Nephron (organoid): ENCODE measurements around the gene DOCK11.

Source experiments
- H3K27ac Mint-ChIP-seq, 3 experiments: 2 replicates each; pipeline ENCODE4 v1.8.0; 2020; ENCODE audit warnings: mixed read lengths in 3 of 3, mild to moderate bottlenecking in 2 of 3, moderate library complexity in 1 of 3
- H3K27me3 Mint-ChIP-seq: 2 replicates; pipeline ENCODE4 v1.8.0; 2021; ENCODE audit warnings: low read depth, mild to moderate bottlenecking, moderate library complexity, mixed read lengths
- H3K36me3 Mint-ChIP-seq: 2 replicates; pipeline ENCODE4 v1.8.0; 2020; ENCODE audit warnings: low read depth, mixed read lengths
- H3K4me1 Mint-ChIP-seq: 2 replicates; pipeline ENCODE4 v1.8.0; 2020; ENCODE audit warnings: mixed read lengths
- H3K4me3 Mint-ChIP-seq, 3 experiments: 2 replicates each; pipeline ENCODE4 v1.8.0; 2020; ENCODE audit warnings: mild to moderate bottlenecking in 3 of 3, mixed read lengths in 3 of 3, moderate library complexity in 2 of 3
- H3K9me3 Mint-ChIP-seq: 2 replicates; pipeline ENCODE4 v1.8.0; 2020; ENCODE audit warnings: mixed read lengths
- TF ChIP-seq, protein P1 (sequence below), 3 experiments: fragments of 200-600 bp; sonication (generic); IDR thresholded peaks; one replicate each; pipeline ENCODE4 v1.5.0; 2021; ENCODE audit warnings: antibody characterized with exemption in 3 of 3; ENCODE audit not compliant: unreplicated experiment in 3 of 3

The DOCK11 gene

GRCh38 chrX:118498351-118498750, 2.7 kb downstream of the DOCK11 start:
- H3K4me3 Mint-ChIP-seq: peak overlapping the region in 2 of 3 experiments; percentile 92 to 93
- TF ChIP-seq, protein P1, sequence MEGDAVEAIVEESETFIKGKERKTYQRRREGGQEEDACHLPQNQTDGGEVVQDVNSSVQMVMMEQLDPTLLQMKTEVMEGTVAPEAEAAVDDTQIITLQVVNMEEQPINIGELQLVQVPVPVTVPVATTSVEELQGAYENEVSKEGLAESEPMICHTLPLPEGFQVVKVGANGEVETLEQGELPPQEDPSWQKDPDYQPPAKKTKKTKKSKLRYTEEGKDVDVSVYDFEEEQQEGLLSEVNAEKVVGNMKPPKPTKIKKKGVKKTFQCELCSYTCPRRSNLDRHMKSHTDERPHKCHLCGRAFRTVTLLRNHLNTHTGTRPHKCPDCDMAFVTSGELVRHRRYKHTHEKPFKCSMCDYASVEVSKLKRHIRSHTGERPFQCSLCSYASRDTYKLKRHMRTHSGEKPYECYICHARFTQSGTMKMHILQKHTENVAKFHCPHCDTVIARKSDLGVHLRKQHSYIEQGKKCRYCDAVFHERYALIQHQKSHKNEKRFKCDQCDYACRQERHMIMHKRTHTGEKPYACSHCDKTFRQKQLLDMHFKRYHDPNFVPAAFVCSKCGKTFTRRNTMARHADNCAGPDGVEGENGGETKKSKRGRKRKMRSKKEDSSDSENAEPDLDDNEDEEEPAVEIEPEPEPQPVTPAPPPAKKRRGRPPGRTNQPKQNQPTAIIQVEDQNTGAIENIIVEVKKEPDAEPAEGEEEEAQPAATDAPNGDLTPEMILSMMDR (IDR thresholded peaks at IDR 0.05; ENCODE audit: unreplicated experiment in 3 of 3): no peak
- H3K27ac Mint-ChIP-seq: peak overlapping the region; percentile 33 to 79 (median 64)
- H3K9me3 Mint-ChIP-seq: peaks cover 2% of the 10 kb centered on the region
- H3K27me3 Mint-ChIP-seq: no peaks in the 10 kb centered on the region
- peaks cover 36% of the 10 kb centered on the region for H3K4me1 Mint-ChIP-seq
- no peaks in the 10 kb centered on the region for H3K36me3 Mint-ChIP-seq

GRCh38 chrX:118498755-118499154, 3.1 kb downstream of the DOCK11 start:
- no peaks in the 10 kb centered on the region for H3K36me3 Mint-ChIP-seq

GRCh38 chrX:118499295-118499694, 3.7 kb downstream of the DOCK11 start:
- Mint-ChIP-seq H3K27me3 (no peaks in the 10 kb centered on the region), H3K4me1 (peaks cover 36% of the 10 kb centered on the region), H3K36me3 (no peaks in the 10 kb centered on the region), H3K9me3 (peaks cover 2% of the 10 kb centered on the region), H3K4me3 (peak overlapping the region; percentile 56 to 93 (median 73)), H3K27ac (peak overlapping the region; percentile 79 to 91 (median 90))
- TF ChIP-seq, protein P1 (IDR thresholded peaks at IDR 0.05; ENCODE audit: unreplicated experiment in 3 of 3): no peak

More at GRCh38 chrX:118498755-118499154, 3.1 kb downstream of the DOCK11 start:
- TF ChIP-seq, protein P1 (IDR thresholded peaks at IDR 0.05; ENCODE audit: unreplicated experiment in 3 of 3): no peak
- Mint-ChIP-seq H3K4me1 (peaks cover 36% of the 10 kb centered on the region), H3K27ac (peak overlapping the region; percentile 79 to 91 (median 90)), H3K9me3 (peaks cover 2% of the 10 kb centered on the region), H3K27me3 (no peaks in the 10 kb centered on the region), H3K4me3 (peak overlapping the region; percentile 56 to 93 (median 92))

DNA sequence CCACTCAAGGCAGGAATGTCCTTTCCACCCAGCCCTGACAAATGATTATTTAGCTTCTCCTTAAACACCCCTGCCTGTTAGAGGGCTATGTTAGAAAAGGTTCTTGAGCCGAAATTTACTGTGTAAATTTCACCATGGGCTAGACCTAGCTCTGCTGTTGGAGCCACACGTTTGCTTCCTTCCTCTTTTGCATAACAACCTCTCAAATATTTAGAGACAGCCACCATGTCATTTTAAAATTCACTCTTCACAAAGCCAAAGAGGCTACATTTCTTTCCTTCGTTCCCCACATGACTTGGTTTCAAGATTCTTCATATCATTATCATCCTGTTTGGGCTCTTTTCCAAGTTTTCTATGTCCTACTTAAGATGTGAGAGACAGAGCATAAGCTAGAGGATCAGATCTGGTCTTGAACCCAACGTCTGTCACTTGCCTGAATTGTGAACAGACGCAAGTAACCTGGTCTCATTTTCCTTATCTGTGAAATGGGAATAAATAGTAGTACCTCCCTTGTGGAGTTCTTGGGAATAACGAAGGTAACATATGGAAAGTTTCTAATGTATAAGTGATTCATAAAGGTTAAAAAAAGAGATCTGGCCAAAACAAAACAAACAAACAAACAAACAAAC, 6.7 kb downstream of the DOCK11 start:
- TF ChIP-seq, protein P1 (IDR thresholded peaks at IDR 0.05; ENCODE audit: unreplicated experiment in 3 of 3): no peak
- H3K4me1 Mint-ChIP-seq: peaks cover 38% of the 10 kb centered on the region
- peak overlapping the region in 1 of 3 experiments; percentile 49 for H3K27ac Mint-ChIP-seq
- H3K4me3 Mint-ChIP-seq: no peak overlapping the region
- no peaks in the 10 kb centered on the region for H3K36me3 Mint-ChIP-seq
- H3K27me3 Mint-ChIP-seq: no peaks in the 10 kb centered on the region
- H3K9me3 Mint-ChIP-seq: no peaks in the 10 kb centered on the region

DNA sequence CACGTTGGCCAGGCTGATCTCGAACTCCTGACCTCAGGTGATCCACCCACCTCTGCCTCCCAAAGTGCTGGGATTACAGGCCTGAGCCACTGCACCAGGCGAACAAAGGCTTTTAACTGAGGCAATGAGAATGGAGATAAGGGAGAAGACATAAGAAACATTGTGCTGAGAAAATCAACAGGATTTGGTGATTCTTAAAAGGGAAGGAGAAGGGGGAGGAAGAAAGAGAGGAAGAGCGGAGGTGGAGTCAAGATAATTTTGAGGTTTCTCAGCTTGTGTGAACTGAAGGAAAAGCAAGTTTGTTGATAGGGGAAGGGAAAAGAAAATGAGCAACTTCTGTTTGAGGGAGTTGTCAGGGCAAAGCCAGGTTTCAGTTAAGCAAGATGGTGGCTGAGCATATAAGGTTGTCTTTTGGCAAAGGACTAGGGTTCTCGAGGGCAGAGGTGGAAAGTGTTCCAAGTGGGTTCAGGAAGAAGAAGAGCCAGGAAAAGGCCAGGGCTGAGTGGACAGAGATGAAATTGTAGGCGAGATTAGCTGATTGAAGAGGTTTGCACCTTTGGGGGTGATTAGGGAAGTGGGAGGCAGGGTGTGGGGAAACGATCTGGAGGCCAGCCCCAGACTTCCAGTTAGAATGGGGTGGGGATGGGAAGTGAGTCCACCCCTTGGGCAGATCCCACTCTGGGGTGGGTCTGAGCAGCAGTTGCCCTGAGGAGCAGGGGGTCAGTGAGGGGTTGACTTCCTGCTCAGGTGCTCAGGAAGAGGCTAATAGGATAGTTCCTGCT, 7.8 kb downstream of the DOCK11 start:
- Mint-ChIP-seq H3K4me1 (peaks cover 33% of the 10 kb centered on the region), H3K36me3 (no peaks in the 10 kb centered on the region)

More for the DNA sequence above, 7.8 kb downstream of the DOCK11 start:
- H3K4me3 Mint-ChIP-seq: no peak overlapping the region
- TF ChIP-seq, protein P1 (IDR thresholded peaks at IDR 0.05; ENCODE audit: unreplicated experiment in 3 of 3): no peak
- peak overlapping the region in 2 of 3 experiments; percentile 20 to 28 for H3K27ac Mint-ChIP-seq
- H3K27me3 Mint-ChIP-seq: no peaks in the 10 kb centered on the region
- H3K9me3 Mint-ChIP-seq: peaks cover 3% of the 10 kb centered on the region
